ENCODE measurements around the gene ZFPM1.
"Not testable (repeated sequence)": the region's sequence is repeated elsewhere in the genome, so short reads cannot be mapped to it uniquely, and the experiment has no call there.

ZFPM1 gene

DNA sequence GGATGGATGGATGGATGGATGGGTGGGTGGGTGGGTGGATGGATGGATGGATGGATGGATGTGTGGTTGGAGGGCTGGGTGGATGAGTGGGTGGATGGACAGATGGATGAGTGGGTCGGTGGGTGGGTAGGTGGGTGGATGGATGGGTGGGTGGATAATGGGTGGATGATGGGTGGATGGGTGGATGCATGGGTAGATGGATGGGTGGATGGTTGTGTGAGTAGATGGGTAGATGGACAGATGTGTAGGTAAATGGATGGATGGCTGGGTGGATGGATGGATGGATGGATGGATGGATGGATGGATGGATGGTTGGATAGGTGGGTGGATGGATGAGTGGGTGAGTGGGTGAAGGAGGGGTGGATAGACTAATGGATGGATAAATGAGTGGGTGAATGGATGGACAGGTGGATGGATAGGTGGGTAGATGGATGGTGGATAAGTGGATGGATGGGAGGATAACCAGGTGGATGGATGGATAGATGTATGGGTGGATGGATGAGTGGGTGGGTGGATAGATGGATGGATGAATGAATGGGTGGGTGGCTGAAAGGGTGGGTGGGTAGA, 64.2 kb downstream of the ZFPM1 start:
- not testable (repeated sequence) for DNase-seq

- not testable (repeated sequence) for DNase-seq
Observed at GRCh38 chr16:88518411-88519111, 65.5 kb downstream of the ZFPM1 start.

DNA sequence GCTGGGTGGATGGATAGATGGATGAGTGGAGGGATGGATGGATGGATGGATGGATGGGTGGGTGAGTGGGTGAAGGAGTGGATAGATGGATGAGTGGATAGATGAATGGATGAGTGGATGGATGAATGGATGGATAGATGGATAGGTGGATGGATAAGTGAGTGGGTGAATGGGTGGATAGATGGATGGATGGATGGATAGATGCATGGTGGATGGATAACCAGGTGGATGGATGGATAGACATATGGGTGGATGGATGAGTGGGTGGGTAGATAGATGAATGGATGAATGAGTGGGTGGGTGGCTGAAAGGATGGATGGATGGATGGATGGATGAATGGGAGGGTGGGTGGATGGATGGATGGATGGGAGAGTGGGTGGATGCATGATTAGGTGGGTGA, 66.2 kb downstream of the ZFPM1 start:
- no peak for DNase-seq

DNA sequence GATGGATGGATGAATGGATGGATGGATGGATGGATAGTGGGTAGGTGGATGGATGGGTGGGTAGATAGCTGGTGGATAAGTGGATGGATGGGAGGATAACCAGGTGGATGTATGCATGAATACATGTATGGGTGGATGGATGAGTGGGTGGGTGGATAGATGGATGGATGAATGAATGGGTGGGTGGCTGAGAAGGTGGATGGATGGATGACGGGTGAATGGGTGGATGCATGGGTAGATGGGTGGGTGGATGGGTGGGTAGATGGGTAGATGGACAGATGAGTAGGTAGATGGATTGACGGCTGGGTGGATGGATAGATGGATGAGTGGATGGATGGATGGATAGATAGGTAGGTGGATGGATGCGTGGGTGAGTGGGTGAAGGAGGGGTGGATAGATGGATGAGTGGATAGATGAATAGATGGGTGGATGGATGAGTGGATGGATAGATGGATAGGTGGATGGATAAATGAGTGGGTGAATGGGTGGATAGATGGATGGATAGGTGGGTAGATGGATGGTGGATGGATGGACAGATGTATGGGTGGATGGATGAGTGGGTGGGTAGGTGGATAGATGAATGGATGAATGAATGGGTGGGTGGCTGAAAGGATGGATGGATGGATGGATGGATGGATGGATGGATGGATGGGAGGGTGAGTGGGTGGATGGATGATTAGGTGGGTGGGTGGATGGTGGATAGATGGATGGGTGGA, 67.0 kb downstream of the ZFPM1 start:
- DNase-seq = no peak

DNA sequence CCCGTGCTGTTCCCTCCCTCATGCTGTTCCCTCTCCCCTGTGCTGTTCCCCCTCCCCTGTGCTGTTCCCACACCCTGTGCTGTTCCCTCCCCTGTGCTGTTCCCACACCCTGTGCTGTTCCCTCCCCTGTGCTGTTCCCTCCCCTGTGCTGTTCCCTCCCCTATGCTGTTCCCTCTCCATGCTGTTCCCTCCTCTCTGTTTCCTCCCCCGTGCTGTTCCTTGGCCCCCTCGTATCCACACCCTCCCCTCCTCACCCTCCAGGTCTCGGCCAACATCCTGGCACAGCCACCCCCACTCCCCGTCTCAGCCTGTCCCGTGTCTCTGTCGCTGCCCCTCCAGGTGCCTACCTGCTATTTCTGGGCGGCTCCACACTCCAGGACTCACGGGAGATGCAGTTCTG, 68.6 kb downstream of the ZFPM1 start:
- DNase-seq = no peak

GRCh38 chr16:88522276-88522949, 69.3 kb downstream of the ZFPM1 start:
- DNase-seq = no peak

DNA sequence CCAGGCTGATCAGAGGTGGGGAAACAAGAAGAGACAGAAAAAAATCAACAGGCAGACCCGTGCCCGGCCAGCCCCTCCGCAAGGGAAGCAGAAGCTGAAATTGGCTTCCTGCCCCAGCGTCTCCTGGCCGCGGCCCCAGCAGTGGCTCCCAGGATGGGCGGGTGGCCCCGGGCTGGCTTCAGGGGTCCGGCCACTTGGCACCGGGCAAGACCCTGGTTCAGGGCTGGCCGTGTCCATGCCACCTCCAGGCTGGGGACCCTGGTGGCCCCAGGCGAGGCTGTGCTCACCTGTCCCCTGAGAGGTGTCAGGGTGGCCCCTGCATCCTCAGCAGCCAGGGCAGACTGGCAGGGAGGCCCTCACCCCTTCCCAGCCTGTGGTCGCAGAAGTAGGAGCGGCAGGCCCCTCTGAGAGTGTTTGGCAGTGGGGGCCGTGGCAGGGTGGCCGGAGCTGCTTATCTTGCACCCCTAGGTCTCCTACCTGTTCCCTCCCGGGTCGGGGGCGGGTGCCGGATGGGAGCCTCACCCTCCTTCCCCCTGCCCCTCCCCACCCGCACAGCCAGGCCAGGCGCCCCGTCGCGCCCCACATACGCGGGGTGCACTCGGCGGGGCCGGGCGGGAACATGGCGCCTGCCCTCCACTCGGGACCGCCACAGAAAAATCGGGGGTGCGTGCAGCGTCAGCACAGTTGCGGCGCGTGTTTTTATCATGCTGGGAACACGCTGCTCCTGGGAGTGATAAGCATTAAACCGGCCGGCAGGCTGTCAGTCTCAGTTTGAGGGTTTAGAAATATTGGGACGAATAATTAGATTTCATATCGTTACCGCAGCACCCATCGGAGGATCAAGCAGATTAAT, 70.5 kb downstream of the ZFPM1 start:
- DNase-seq = no peak

- DNase-seq = no peak
Observed at GRCh38 chr16:88524274-88524972, 71.3 kb downstream of the ZFPM1 start.

DNA sequence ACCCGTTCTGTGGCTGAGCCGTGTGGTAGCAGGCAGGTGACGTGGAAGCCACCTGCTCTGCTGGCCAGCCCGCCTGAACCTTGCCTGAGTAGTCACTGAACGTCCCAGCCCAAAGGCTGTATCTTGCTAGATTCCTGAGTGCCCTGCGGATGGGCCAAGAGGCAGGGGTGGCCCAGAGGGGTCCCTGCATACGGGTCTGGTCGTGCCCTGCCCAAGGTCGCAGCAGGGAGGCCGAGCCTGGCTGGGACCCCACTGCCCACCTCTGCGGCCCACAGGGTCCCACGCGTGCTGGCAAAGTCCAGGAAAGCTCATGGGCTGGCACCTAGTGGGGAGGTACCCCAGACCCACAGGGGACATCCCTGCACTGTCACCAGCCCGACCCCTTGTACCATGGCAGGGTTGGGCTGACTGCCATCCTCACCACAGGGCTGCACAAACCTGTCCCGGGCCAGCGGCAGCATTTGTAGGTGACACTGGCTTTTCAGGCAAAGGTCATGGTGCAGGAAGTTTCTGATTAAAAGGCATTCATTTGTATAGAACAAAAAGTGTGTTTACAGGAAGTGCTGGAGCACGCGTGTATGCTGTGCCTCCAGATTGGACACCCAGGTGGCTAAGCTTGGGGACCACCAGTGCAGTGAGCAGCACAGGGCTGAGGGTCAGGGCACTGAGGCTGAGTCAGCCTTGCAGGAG, 72.0 kb downstream of the ZFPM1 start:
- no peak for DNase-seq

DNA sequence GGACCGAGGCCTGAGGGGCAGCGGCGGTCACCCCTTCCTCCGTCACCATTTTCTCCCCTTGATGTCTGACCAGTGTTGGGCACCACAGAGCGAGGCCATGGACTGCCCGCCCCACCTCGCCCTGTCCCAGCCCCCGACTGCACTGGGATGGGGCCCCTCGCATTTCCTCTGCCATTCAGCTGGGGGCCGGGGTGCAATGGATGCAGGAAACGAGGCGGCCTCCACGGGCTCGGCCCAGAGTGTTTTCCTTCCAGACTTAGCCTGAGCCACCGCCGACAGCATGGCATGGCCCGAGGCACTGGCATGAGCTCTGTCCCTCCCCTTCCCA, 72.5 kb downstream of the ZFPM1 start:
- no peak for DNase-seq

- DNase-seq = no peak
Observed at GRCh38 chr16:88526008-88526905, 73.2 kb downstream of the ZFPM1 start.

DNA sequence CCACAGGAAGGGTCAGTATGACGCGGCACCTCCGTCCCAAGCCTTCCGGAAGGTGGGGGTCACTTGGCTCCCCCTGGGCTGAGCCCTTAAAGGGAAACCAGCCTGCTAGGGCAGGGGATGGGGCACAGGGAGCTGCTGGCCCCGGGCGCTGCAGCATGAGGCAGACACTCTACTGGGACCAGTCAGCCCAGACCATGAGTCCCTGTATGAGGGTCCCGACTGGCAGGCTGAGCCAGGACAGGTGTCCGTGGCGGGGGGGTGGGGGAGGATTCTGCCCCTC, 73.8 kb downstream of the ZFPM1 start:
- DNase-seq = no peak

- peak; percentile 41 for DNase-seq
Observed at GRCh38 chr16:88527186-88527936, 74.3 kb downstream of the ZFPM1 start.

DNA sequence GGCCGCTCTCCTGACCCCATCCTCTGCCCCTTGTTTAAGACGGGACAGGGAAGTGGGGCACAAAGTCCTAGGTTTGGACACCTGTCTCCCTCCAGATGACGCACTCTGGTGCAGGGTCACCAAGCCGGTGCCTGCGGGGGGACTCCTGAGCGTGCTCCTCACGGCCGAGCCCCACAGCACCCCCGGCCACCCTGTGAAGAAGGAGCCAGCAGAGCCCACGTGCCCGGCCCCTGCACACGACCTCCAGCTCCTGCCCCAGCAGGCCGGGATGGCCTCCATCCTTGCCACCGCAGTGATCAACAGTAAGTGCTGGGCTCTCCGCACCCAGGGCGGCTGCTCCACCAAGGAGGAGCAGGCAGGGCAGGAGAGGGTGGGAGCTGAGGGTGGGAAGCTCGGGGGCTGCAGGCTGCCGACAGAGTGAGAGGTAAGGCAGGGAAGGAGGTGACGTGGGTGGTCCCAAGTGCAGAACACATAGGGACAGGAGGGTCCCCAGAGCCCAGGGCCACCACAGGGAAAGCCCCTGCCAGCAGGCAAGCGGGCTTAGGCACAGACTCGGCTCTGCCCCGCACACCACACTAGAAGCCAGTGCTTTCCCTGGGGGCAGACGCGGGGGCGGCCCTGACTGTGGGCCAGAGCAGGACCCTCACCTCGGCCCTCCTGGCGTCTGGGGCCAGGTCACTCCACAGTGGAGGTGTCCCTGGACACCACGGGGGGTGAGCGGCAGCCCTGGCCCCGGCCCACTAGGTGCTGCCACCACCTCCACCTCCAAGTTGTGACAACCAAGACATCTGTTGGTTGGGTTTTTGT, 75.1 kb downstream of the ZFPM1 start:
- no peak for DNase-seq

DNA sequence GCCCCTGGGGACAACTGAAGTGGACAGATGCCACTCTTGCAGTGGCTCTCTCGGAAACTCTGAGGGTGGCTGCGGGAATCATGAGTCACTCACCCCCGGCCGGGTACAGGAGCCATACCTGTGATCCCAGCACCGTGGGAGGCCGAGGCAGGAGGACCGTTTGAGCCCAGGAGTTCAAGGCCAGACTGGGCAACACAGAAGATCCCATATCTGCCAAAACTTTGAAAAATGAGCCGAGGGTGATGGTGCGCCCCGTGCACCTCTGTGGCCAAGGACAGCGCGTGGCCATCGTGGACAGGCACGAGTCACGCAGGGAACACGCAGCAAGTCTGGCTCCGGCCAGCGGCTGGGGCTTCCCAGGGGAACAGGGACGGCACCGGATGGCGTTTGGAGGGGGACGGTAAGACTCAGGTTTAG, 75.8 kb downstream of the ZFPM1 start:
- DNase-seq = no peak

DNA sequence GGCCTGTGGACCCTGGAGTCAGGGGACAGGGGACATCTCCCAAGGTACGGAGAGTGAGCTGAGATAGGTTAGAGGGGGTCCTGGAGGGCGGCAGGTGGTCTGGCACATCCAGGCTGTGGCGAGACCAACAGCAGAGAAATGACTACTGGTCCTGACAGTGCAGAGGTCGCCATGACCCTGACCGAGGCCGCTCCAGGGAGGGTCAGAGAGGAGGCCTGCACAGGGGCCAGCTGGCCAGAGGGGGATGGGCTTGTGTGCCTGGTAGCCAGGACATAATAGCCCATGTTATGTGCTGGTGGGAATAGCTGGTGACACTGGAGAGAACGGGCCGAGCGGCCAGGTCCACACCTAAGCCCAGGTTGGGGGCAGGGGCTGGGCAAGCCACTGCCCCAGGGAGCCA, 76.5 kb downstream of the ZFPM1 start:
- DNase-seq = no peak

- no peak for DNase-seq
Observed at GRCh38 chr16:88530051-88530857, 77.2 kb downstream of the ZFPM1 start.

GRCh38 chr16:88530858-88531203, 77.8 kb downstream of the ZFPM1 start:
- no peak for DNase-seq
